Suppressor macrophage treated with lipopolysaccharide for 4 hours (primary cell): ENCODE data around the gene ADORA2B.
"Not testable (repeated sequence)": the region's sequence is repeated elsewhere in the genome, so short reads cannot be mapped to it uniquely, and the experiment has no call there.

Experiments
- DNase-seq: peaks from one replicate; pipeline ENCODE4 v3.0.0-alpha.2; 2020

ADORA2B gene

DNA sequence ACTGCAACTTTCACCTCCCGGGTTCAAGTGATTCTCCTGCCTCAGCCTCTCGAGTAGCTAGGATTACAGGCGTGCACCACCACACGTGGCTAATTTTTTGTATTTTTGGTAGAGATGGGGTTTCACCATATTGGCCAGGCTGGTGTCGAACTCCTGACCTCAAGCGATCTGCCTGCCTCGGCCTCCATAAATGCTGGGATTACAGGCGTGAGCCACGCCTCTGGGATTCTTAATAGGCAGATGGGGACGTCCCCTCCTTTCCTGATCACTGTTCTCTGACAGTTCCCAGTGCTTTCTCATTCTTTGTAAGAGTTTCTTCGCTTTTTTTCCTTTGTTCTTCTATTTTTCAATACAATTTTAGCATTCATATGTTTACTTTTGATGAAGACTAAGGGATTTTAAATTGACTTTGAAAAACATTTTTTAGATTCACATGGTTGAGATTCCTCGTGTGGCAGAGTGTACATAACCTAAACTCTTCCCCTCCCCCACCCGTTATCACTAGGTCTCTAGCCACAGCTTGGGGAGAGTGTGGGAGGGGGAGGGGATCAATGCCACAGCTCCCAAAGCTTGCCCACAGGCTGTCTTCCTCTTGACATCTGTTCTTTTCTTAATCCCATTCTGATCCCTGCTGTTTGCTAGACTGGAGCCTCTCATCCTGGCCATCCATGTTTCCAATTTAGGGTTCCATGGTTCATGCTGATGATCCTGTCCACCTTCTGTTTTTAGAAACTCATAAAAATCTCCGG is 11.0 kb downstream of the ADORA2B start:
- no peak for DNase-seq

DNA sequence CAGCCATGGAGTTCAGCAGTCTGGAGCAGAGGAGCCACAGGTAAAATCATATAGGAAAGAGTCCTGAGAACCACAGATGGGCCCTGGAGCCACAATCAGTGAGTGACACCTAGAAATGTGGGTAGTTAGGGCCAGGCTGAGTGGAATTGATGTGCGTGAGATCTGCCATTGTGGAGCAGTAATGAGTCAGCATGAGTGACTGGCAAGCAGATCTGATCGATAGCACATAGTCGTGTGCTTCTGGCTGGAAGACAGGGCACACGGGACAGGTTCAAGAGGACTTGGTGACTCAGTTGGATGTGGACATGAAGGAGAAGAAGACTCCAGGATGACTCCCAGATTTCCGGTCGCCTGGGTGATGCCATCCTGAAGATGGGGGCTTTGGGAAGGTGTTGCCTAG is 12.3 kb downstream of the ADORA2B start:
- no peak for DNase-seq

DNA sequence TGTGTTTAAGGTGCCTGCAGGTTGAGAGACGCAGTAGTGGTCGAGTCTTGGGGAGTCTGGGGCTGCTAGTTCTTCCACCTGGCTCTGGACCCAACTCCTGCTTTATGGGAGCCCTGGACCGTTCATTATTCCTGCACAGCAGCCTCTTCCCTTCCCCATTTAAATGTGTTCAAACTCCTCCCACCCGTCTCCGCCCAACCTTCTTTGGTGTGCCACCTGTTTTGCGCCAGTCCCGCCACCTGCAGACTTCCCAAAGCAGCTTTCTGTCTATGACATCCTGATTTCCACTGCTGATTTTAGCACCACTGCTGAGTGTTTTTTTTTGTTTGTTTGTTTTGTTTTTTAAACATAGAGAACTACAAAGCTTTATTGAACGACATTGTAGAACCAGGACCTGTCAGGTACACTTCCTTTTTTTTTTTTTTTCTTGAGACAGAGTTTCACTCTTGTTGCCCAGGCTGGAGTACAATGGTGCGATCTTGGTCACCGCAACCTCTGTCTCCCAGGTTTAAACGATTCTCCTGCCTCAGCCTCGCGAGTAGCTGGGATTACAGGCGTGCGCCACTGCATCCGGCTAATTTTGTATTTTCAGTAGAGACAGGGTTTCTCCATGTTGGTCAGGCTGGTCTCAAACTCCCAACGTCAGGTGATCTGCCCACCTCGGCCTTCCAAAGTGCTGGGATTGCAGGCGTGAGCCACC is 12.8 kb downstream of the ADORA2B start:
- DNase-seq, result no peak

DNA sequence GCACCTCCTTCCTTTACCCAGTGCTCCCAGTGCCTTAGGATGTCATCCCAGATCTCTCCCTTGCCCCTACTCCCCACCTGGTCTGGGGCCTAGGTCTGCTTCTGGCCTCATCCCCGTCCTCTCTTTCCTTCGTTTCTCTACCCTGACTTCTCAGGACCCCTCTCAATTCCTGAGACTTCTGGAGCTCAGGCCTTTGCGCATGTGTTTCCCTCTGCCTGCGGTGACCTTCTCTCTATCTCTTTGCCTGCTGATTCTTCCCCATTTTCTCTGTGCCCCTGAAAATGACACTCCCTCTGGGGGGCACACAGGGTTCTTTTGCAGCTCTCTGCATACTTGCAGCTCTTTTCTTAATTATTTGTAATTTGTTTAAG is 13.5 kb downstream of the ADORA2B start:
- no peak for DNase-seq

DNA sequence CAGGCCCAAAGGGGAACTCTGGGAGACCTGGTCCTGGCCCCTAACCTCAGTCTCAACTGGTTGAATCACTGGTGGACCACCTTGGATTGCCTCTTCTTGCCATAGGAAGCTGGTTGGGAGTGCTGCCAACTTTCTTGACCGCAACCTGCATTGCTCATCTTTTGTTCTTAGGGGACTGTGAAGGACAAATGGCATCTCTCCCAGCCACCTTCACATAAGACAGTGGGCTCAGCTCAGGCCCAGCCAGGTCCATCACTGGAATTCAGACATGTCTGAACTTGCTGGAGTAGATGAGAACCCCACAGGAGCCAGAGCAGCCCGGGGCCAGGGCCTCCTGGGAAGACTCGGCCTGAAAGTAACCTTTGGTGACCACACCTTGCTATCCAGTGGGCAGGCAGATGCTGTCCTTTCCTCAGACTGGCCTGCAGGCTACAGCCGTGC is 18.8 kb downstream of the ADORA2B start:
- no peak for DNase-seq

DNA sequence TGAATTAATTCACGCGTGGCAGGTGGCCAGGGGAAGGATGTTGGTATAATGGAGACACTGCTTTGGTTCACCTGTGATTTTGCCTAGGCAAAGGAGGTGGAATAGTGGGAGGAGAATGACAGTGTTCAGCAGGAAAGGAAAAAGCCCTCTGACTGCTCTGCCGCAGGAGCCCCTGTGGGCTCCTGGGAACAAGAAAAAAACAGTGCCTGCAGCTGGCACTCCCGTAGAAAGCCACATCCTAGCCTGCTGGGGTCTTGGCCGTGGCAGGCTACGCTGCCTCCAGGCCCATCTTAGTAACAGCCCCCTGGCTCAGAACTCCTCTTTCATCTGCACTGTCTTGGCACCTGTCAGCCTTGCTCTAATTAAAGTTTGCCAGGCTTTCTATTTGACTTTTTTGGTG is 20.6 kb downstream of the ADORA2B start:
- DNase-seq, result no peak

DNA sequence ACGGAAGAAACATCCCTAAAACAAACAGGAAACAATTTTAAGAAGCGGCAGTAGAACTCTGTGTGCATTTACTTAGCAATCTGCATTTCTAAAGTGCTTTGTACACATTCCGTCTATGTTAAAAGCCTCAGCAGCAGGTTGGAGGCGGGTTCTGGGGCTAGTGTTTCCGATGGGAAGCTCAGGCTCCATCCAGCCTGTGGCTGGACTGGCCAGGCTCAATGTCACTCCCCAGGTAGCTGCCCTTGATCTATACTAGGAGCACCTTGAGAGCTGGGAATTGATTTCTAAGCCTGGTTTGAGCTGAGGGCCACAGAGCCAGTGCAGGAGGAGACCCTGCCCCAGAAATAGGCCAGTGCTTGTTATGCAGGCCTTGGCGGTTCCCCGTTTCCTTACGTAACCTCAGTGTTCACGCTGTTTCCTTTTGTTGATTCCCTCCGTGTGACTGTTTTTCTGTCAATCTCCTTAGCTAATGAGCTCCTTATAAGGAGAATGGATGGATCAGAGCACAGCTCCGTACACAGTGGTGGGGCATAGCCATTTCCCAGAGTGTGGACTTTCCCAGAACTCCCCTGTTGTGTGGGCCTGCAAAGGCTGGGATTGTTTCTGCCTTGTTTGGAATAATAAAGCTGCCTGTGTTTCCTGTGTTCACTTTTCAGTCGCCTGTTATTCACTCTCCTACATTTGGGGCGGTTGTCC is 21.4 kb downstream of the ADORA2B start:
- peak; percentile 41 for DNase-seq

DNA sequence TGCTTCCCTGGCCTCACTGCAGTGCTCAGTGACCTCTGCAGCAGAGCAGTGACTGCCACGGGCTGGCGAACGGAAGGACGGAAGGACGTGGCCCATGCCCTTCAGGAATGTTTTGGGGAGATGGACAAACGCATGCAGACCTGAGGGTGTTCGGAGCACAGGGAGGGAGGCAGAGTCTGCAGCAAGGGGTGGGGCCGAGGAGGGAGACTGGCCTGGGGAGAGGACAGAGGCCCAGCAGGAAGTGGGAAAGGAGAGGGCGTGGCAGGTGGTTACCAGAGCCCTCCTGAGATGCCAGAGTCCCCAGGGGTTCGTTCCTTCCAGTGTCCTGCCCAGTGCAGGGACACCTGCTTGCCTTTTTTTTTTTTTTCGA is 21.9 kb downstream of the ADORA2B start:
- no peak for DNase-seq

DNA sequence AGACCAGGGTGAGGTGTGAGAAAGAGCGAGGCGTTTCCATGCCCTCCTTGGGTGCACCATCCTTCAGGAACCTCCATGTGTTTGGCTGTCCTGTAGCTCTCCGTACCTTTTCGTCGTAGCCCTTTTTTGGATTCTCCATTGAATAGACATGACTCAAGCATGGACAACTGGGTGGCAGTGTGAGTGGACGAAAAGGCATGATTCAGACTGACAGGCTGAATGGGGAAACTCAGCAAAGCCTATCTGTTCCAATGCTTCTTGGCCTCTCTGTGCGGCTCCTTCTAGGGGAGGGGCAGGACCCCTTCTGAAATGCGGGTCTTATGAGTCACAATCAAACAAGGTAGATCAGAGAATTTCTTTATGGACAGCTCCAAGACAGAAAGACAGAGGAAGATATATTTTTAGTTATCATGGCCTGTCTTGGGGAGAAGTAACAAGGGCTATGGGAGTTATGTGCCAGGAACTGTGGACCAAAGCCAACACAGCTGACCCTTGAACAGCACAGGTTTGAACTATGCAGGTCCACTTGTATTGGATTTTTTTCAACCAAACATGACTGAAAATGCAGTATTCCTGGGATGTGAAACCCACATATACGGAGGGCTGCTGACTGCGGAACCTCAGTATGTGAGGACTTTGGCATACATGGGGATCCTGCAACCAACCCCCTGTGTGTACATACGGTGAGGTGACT is 22.9 kb downstream of the ADORA2B start:
- no peak for DNase-seq

DNA sequence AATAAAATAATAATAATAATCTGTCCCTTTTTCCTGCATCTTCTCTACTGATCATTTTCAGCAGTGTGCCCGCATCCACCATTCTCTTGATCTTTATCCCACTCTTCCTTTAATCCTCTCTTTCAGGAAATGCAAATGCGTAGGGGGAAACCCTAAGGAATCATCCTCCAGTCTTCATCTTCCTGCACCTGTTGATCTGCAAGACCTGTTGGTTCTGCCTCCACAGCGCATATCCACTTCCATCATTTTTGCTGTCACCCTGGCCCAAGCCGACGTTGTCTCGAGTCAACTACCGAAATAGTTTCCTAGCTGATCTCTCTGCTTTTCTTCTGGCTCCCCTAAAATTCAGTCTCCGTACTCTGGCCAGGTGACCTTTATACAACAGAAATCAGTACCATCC is 24.5 kb downstream of the ADORA2B start:
- DNase-seq, result no peak

DNA sequence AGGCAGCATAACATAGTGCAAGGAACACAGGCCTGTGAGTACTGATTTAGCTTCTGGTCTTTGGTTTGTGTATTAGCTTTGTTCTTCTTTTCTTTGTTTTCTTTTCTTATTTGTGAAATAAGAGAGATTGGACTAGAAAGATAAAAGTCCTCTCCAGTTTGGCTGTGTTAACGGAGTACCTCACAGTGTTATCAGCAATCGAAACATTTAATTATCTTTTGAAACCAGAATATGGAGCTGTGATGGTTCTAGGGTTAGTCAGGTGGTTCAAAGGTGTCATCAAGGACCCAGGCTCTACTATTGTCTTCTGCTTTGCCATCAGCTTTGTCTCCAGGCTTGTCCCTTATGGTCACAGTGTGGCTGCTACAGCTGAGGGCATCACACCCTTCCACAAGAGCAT is 25.6 kb downstream of the ADORA2B start:
- no peak for DNase-seq

DNA sequence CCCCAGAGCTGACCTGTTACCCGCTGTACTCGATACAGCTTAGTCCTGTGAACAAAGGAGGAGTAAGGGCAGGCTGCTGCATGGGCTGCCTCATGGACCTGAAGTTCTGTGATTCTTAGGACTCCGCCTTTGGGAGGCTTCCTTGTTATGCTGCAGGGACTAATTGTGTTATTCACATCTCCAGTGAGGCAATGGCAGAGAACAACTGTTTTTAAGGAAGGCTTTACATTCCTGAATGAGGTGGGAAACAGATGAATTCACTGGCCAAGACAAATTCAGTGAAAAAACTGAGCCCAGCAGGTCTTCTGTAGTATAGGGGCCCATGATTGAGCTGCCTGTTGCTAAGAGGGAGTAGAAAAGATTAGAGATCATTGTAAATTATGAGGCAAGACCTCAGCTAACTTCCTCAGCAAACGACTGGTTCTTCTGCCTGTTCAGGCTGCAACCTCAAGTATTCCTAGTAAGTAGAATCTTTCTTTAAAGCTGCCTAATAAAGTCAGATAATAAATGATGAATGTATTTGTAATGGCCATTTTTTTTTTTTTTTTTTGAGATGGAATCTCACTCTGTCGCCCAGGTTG is 26.3 kb downstream of the ADORA2B start:
- DNase-seq, result no peak

DNA sequence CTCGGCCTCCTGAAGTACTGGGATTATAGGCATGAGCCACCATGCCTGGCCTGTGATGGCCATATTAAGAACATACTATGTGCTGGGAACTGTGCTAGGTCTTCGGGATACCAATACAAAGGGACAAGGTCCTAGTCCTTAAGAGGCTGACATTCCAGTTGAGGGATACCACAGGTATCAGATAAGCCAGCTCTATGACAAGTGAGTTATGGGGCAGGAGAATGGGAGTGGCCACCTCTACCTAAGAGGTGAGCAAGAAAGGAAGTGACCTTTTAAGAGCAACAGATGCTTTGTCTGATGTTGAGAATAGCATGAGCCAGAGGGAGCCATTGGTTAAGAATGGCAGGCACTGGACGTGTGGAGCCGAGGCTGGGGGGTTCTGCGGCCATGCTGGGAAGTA is 27.0 kb downstream of the ADORA2B start:
- no peak for DNase-seq

DNA sequence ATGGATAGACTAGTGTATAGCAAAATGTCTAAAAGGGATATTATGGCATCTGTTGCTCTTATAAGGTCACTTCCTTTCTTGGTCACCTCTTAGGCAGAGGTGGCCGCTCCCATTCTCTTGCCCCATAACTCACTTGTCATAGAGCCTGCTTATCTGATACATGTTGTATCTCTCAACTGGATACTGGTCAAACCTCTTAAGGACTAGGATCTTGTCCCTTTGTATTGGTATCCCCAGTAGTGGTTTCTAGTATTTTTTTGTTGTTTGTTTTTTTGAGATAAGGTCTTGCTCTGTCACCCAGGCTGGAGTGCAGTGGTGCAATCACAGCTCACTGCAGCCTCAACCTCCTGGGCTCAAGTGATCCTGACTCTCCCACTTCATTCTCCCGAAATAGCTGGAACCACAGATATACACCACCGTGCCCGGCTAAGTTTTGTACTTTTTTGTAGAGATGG is 27.6 kb downstream of the ADORA2B start:
- DNase-seq, result no peak

DNA sequence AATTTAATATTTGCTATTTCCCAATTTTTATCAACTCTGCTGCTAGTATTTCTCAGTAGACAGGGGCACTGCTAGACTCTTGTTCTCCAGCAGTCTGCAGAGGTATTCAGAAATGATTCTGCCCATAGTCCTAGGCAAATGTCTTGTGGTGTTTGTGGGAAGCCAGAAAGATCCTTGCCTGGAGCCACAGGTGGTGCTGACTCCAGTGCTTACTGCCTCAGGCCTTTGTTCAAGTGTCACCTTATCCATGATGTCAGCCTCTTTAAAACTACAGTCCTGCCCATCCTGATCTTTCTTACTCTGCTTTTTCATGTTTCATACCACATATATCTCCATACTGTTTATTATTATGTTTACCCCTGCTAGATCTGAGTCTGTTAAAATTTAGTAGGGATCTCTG is 28.1 kb downstream of the ADORA2B start:
- no peak for DNase-seq

DNA sequence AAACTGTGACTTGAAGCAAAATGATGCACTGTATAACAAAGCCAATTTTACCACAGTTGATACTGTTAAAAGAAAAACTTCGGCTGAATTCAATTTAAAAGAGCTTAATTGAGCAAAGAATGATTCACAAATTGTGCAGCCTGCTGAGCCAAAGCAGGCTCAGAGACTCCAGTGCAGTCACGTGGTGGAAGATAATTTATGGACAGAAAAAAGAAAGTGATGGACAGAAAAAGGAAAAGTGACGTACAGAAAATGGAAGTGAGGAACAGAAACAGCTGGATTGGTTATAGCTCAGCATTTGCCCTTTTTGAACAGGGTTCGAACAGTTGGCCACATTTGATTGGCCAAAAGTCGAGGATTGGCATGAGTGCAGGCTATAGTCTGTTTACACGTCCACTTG is 28.9 kb downstream of the ADORA2B start:
- DNase-seq, result no peak

DNA sequence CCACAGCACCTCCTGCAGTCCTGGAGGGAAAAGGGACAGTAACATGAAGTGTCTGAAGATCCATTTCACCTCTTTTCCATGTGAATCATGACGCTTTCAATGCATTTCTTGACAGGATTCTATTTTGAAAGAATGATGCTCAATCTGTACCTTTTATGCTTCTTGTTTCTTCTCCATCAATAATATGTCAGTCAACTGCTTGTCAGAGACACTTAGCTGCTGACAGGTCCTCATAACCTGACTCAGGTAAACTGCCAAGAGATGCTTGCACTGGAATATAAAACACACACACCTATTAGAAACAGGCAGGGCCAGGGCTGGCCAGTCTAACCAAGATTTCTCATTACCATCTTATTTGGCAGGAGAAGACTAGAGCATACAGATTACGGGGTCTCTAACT is 33.0 kb downstream of the ADORA2B start:
- DNase-seq, result no peak

DNA sequence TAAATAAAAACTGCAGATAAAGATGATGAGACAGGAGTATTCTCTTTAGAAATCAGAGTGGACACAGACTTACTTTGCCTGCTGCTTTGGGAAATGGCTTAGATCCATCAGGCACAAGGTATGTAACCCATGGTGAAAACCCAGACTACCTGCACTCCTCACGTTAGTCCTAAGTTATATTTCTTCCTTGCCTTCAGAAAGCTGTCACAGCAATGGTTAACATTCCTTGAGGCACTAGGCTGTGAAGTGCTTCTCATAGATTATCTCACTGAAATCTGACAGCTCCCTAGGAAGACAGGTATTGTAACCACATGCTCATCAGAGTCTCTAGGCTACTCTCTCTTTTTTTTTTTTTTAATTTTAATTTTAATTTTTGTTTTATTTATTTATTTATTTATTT is 33.7 kb downstream of the ADORA2B start:
- no peak for DNase-seq

DNA sequence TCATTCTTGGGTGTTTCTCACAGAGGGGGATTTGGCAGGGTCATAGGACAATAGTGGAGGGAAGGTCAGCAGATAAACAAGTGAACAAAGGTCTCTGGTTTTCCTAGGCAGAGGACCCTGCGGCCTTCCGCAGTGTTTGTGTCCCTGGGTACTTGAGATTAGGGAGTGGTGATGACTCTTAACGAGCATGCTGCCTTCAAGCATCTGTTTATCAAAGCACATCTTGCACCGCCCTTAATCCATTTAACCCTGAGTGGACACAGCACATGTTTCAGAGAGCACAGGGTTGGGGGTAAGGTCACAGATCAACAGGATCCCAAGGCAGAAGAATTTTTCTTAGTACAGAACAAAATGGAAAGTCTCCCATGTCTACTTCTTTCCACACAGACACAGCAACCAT is 34.1 kb downstream of the ADORA2B start:
- DNase-seq, result not testable (repeated sequence)

DNA sequence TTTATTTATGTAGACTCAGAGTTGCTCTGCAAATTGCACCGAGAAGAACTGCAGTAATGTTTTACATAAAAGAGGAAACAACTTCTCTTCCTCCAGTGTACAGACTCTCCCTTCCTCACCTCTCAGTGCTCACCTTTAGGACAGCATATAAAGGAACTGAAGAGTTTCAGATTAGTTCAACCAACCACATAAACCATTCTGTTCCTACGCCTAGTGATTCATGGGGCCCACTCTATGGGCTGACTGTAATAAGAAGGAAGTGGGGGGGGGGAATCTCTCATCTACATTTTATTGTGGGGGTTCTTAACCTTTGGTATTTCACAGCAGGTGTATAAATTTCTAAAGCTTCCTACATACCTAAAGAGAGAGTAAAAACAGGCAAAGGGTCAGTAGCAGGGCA is 36.3 kb downstream of the ADORA2B start:
- no peak for DNase-seq

DNA sequence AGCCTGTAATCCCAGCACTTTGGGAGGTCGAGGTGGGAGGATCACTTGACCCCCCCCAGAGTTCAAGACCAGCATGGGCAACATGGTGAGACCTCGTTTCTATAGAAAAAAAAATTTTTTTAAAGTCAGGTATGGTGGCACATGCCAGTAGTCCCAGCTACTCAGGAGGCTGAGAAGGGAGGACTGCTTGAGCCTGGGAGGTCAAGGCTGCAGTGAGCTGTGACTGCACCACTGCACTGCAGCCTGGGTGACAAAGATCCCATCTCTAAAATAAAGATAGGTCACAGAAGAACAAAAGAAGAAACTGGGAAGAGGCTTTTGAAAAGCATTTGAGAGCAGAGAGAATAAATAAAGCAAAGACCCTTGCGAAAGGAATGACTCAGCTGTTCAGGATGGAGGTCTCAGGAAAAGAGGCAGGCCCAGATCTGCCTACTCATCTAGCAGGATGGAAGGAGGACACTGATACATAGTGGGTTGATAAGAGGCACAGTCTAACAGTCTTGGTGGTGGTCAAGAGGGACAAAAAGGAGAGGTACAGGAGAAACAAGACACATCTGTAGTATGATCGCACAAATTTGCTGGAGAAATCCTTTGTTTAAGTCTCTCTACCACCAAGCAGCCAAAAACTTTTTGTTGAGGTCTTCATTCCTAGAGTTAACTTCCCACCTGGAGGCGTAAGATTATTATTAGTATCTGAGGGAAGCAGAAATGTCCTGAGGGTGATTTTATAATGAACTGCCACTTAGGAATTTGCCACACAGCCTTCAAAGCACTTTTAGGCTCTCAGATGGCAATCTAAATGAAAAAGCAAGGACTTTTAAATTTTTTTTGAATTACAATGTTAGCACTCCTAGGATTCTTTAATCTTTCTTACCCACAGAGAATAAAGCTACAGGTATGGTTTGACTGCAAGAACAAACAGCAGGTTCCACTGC is 37.0 kb downstream of the ADORA2B start:
- DNase-seq, result no peak

DNA sequence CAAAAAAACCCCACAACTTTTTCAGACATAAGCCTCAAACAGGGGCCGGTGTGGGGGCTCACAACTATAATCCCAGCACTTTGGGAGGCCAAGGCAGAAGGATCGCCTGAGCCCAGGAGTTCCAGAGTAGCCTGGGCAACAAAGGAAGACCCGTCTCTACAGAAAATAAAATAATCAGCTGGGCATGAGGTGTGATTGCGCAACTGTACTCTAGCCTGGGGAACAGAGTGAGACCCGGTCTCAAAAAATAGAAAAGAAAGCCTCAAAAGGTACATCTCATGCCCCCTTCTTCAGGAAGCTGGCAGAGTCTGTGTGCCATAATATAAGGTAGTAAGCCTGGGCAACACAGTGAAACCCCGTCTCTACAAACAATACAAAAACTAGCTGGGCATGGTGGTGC is 51.4 kb downstream of the ADORA2B start:
- DNase-seq, result no peak
